ENCODE data around the gene COX19. TPM values are rescaled to one million over a fixed set of nuclear protein-coding genes. Genes with fewer than 3 reads are reported as not detected.

The COX19 gene
- total RNA-seq, 1 experiment from 2014 or later = 24.8 TPM

DNA sequence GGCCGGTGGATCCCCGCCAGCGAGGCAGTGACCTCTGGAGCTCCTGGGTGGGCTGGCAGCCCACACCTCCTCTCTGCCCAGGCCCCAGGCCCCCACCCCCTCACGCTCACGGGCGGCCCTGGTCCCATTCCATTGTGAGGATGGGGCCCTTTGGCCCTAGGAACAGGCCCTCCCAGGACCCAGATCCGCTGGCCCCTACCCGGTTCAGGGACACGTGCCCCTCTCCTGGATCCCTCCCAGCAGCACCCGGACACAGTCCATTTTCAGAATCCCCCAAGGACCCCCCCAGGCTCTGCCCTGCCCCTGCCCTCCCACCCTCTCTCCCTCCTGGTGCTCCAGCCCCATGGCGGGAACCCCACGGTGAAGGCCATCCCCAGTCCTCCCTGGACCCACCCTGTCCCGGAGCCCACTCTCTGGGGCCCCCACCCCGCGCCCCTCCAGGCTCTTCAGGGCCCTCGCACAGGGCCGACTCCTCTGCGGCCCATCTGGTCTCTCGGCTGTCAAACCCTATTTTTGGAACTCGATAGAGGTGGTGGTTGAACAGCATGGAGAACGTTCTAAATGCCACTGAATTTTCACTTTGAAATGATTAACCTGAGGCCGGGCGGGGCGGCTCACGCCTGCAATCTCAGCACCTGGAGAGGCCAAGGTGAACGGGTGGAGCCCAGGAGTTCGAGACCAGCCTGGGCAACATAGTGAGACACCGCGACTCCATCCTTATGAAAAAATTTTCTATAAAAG lies 28.9 kb downstream of the COX19 start:
- DNase-seq = peak; percentile 69 to 74
- H3K4me3 Mint-ChIP-seq (ENCODE audit: unreplicated experiment) = peak overlapping the region; percentile 54
- peak overlapping the region; percentile 82 for H3K27ac Mint-ChIP-seq (ENCODE audit: unreplicated experiment)
- peaks cover 8% of the 10 kb centered on the region for H3K9me3 Mint-ChIP-seq (ENCODE audit: unreplicated experiment)
- Histone ChIP-seq H3K4me1 (peaks cover 33% of the 10 kb centered on the region), H3K36me3 (ENCODE audit: control insufficient read depth, insufficient read depth, low read length) (no peaks in the 10 kb centered on the region), H3K9me3 (0 out of 2 replicates have a peak, but pooled peaks cover under 1% of the 10 kb centered on the region), H3K4me3 (ENCODE audit: low read depth, low read length) (peak overlapping the region; percentile 25), H3K27me3 (replicated peaks; ENCODE audit: control insufficient read depth, insufficient read depth, low read length) (no peaks in the 10 kb centered on the region)
- intact Hi-C loops (cut with micrococcal nuclease; ENCODE audit: unreplicated experiment) = loop anchor here (1.0 to 5.0 kb wide), 2 partner anchors 31 to 34 kb away; no protein-coding TSS in a partner anchor
- H3K36me3 Mint-ChIP-seq (ENCODE audit: insufficient read depth, unreplicated experiment) = peaks cover 30% of the 10 kb centered on the region
- no peaks in the 10 kb centered on the region for H3K27me3 Mint-ChIP-seq (ENCODE audit: insufficient read depth, unreplicated experiment)
- ChIA-PET POLR2A (interaction anchor here (0.8 to 1.5 kb wide), 2 partner anchors 29 to 31 kb away, joined by 6 to 12 read pairs; partner anchors contain the start of gene COX19), CTCF (interaction anchor here (1.9 kb wide), 1 partner anchor 47 kb away, joined by 5 read pairs; no protein-coding TSS in a partner anchor)
- BruUV-seq (replicated peaks) = TSS peak; percentile 87
- H3K4me1 Mint-ChIP-seq (ENCODE audit: low read depth, unreplicated experiment) = no peaks in the 10 kb centered on the region
- TF ChIP-seq, protein P1, sequence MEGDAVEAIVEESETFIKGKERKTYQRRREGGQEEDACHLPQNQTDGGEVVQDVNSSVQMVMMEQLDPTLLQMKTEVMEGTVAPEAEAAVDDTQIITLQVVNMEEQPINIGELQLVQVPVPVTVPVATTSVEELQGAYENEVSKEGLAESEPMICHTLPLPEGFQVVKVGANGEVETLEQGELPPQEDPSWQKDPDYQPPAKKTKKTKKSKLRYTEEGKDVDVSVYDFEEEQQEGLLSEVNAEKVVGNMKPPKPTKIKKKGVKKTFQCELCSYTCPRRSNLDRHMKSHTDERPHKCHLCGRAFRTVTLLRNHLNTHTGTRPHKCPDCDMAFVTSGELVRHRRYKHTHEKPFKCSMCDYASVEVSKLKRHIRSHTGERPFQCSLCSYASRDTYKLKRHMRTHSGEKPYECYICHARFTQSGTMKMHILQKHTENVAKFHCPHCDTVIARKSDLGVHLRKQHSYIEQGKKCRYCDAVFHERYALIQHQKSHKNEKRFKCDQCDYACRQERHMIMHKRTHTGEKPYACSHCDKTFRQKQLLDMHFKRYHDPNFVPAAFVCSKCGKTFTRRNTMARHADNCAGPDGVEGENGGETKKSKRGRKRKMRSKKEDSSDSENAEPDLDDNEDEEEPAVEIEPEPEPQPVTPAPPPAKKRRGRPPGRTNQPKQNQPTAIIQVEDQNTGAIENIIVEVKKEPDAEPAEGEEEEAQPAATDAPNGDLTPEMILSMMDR (IDR thresholded peaks at IDR 0.05; ENCODE audit: insufficient read depth in 1 of 2, low read depth in 1 of 2, low read length in 1 of 2, severe bottlenecking in 1 of 2, unreplicated experiment in 1 of 2) = no peak

DNA sequence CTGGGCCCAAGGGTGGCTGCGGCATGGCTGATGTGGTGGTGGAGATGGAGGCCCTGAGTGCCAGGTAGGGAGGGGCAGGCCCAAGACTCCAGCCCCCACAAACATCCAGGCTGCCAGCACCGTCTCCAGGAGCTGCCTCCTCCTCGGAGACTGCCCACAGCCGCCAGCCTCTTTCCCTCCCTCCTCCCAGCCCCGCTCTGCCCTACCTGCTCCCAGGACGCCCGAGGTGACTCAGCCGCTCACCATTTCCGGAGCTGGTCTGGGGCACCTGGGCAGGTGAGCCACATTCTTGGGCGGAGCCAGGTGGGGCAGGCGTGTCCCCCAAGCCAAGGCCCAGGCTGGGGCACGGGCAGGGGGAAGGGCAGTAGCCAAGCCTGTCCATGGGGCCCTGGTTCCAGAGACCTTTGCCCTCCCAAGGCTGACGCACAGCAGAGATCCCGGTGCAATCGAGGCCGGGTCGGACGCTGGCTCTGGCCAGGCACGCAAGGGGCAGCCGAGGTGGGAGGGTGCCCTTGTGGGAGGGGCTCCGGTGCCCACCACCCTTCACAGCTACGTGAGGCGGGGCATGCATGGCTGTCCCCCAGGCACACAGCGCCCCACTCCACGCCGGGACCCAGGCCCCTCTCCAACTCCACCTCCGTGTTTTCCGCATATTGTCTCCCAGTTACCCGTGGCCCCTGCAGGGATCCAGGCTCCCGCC lies 29.6 kb downstream of the COX19 start:
- DNase-seq = peak; percentile 99
- intact Hi-C loops (cut with micrococcal nuclease; ENCODE audit: unreplicated experiment) = loop anchor here (1.0 to 5.0 kb wide), 2 partner anchors 32 to 33 kb away; no protein-coding TSS in a partner anchor
- no peaks in the 10 kb centered on the region for H3K27me3 ChIP-seq (replicated peaks; ENCODE audit: control insufficient read depth, insufficient read depth, low read length)
- H3K9me3 ChIP-seq = peaks cover 6% of the 10 kb centered on the region; the same call in 1 of the 2 replicates
- TF ChIP-seq, protein P1 (IDR thresholded peaks at IDR 0.05; ENCODE audit: insufficient read depth in 1 of 2, low read depth in 1 of 2, low read length in 1 of 2, severe bottlenecking in 1 of 2, unreplicated experiment in 1 of 2) = no peak
- peaks cover 15% of the 10 kb centered on the region for H3K9me3 Mint-ChIP-seq (ENCODE audit: unreplicated experiment)
- POLR2A ChIA-PET = interaction anchor here (0.8 to 1.5 kb wide), 2 partner anchors 30 to 32 kb away, joined by 6 to 12 read pairs; partner anchors contain the start of gene COX19
- peak overlapping the region; percentile 82 for H3K27ac Mint-ChIP-seq (ENCODE audit: unreplicated experiment)
- H3K4me3 Mint-ChIP-seq (ENCODE audit: unreplicated experiment) = peak overlapping the region; percentile 54
- H3K36me3 ChIP-seq (ENCODE audit: control insufficient read depth, insufficient read depth, low read length) = no peaks in the 10 kb centered on the region
- H3K4me1 Mint-ChIP-seq (ENCODE audit: low read depth, unreplicated experiment) = no peaks in the 10 kb centered on the region
- H3K4me1 ChIP-seq = peaks cover 33% of the 10 kb centered on the region
- peaks cover 26% of the 10 kb centered on the region for H3K36me3 Mint-ChIP-seq (ENCODE audit: insufficient read depth, unreplicated experiment)
- no TSS peak for BruUV-seq (replicated peaks)
- CTCF ChIA-PET = interaction anchor here (1.9 kb wide), 1 partner anchor 48 kb away, joined by 5 read pairs; no protein-coding TSS in a partner anchor
- H3K27me3 Mint-ChIP-seq (ENCODE audit: insufficient read depth, unreplicated experiment) = no peaks in the 10 kb centered on the region
- peak overlapping the region; percentile 44 for H3K4me3 ChIP-seq (ENCODE audit: low read depth, low read length)

DNA sequence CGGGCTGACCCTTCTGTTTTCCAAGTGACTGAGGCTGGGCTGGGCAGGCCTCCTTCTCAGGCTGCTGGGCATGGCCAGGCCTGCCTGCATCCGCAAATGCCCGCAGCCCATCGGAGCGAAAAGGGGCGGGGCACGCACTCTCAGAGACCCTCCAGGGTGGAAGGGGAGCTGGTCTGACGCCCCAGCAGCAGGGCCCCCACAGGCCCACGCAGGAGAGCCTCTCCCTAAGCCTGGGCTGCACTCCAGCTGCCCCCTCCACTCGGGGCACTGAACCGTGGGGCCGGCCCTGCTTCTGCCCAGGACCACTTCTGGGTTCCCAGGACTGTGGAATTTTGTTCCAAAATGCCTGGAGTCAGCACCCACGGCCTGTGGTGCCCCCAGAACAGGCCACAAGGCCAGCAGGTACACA lies 30.2 kb downstream of the COX19 start:
- no peaks in the 10 kb centered on the region for H3K27me3 Mint-ChIP-seq (ENCODE audit: insufficient read depth, unreplicated experiment)
- peak overlapping the region; percentile 54 for H3K4me3 Mint-ChIP-seq (ENCODE audit: unreplicated experiment)
- TF ChIP-seq, protein P1 (IDR thresholded peaks at IDR 0.05; ENCODE audit: insufficient read depth in 1 of 2, low read depth in 1 of 2, low read length in 1 of 2, severe bottlenecking in 1 of 2, unreplicated experiment in 1 of 2) = no peak
- H3K4me1 Mint-ChIP-seq (ENCODE audit: low read depth, unreplicated experiment) = no peaks in the 10 kb centered on the region
- no peaks in the 10 kb centered on the region for H3K27me3 ChIP-seq (replicated peaks; ENCODE audit: control insufficient read depth, insufficient read depth, low read length)
- CTCF ChIA-PET = interaction anchor here (1.9 kb wide), 1 partner anchor 48 kb away, joined by 5 read pairs; no protein-coding TSS in a partner anchor
- peak overlapping the region; percentile 44 for H3K4me3 ChIP-seq (ENCODE audit: low read depth, low read length)
- POLR2A ChIA-PET = interaction anchor here (1.5 kb wide), 1 partner anchor 30 kb away, joined by 12 read pairs; the partner anchor contains the start of gene COX19
- DNase-seq = no peak
- TSS peak; percentile 69 for BruUV-seq (replicated peaks)
- H3K36me3 ChIP-seq (ENCODE audit: control insufficient read depth, insufficient read depth, low read length) = no peaks in the 10 kb centered on the region
- intact Hi-C loops (cut with micrococcal nuclease; ENCODE audit: unreplicated experiment) = loop anchor here (5.0 kb wide), 1 partner anchor 33 kb away; no protein-coding TSS in a partner anchor
- peaks cover 21% of the 10 kb centered on the region for H3K36me3 Mint-ChIP-seq (ENCODE audit: insufficient read depth, unreplicated experiment)
- H3K4me1 ChIP-seq = peaks cover 33% of the 10 kb centered on the region
- peak overlapping the region; percentile 82 for H3K27ac Mint-ChIP-seq (ENCODE audit: unreplicated experiment)
- peaks cover 9% of the 10 kb centered on the region; the same call in 1 of the 2 replicates for H3K9me3 ChIP-seq
- H3K9me3 Mint-ChIP-seq (ENCODE audit: unreplicated experiment) = peaks cover 17% of the 10 kb centered on the region

Measured in Caco-2 (cell line).